ENCODE data around the gene ITPK1. TPM values are rescaled to one million over a fixed set of nuclear protein-coding genes. Genes with fewer than 3 reads are reported as not detected.

Gene ITPK1
- total and polyA plus RNA-seq, 7 experiments from 2014 or later: 10.2 to 71.8 (median 21.3) TPM

- Mint-ChIP-seq H3K9me3 (no peaks in the 10 kb centered on the region), H3K36me3 (peaks cover 0 to 8% (median 3%) of the 10 kb centered on the region in 5 donors), H3K4me1 (peaks cover 21 to 41% (median 35%) of the 10 kb centered on the region in 7 donors), H3K27me3 (no peaks in the 10 kb centered on the region), H3K4me3 (peak overlapping the region in 1 of 10 donors; percentile 12), H3K27ac (peak overlapping the region in 1 of 9 donors; percentile 36)
- POLR2A ChIA-PET: no interaction called here
- ATAC-seq: no peak
- CTCF ChIA-PET: no interaction called here
- no peak for DNase-seq
- Histone ChIP-seq H3K27me3 (ENCODE audit: control insufficient read depth in 2 of 2, insufficient read depth in 2 of 2, low read length in 2 of 2) (no peaks in the 10 kb centered on the region), H3K4me3 (ENCODE audit: low read length) (no peak overlapping the region), H3K27ac (ENCODE audit: low read depth, low read length) (no peak overlapping the region), H3K4me1 (ENCODE audit: control insufficient read depth in 2 of 2, insufficient read depth in 2 of 2, low read length in 2 of 2) (peaks cover 13 to 17% of the 10 kb centered on the region in 2 donors), H3K36me3 (ENCODE audit: control insufficient read depth in 2 of 3, insufficient read depth in 3 of 3, low read length in 3 of 3) (no peaks in the 10 kb centered on the region), H3K9me3 (ENCODE audit: control insufficient read depth in 2 of 3, low read length in 3 of 3) (no peaks in the 10 kb centered on the region)
- intact Hi-C loops (cut with micrococcal nuclease): no loop called here
Measured at GRCh38 chr14:93030761-93031160, 85.0 kb downstream of the ITPK1 start.

GRCh38 chr14:93029911-93030508 lies 85.7 kb downstream of the ITPK1 start:
- POLR2A ChIA-PET: no interaction called here
- peaks cover 19 to 46% (median 42%) of the 10 kb centered on the region in 7 donors for H3K4me1 Mint-ChIP-seq
- no peaks in the 10 kb centered on the region for H3K9me3 ChIP-seq (ENCODE audit: control insufficient read depth in 2 of 3, low read length in 3 of 3)

DNA sequence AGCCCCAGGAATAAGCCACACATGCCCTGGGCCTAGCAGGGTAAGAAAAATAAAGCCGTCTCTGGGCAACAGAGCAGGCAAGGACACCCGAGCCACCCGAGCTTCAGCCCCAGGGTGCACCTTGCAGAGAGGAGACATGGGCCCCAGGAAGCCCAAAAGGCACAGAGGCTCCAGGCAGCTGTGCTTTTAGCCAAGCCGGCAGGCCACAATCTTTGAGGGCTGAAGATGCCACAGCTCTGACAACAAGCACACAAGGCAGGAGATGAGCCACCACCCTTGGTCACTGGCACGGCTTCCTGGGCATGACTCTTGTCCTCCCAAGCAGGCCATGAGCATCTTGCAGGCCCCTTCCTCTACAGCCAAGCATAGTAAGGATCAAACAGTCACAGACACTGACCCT lies 86.3 kb downstream of the ITPK1 start:
- POLR2A ChIA-PET: no interaction called here
- no peaks in the 10 kb centered on the region for H3K27me3 ChIP-seq (ENCODE audit: control insufficient read depth in 2 of 2, insufficient read depth in 2 of 2, low read length in 2 of 2)
- no peak for ATAC-seq
- H3K36me3 ChIP-seq (ENCODE audit: control insufficient read depth in 2 of 3, insufficient read depth in 3 of 3, low read length in 3 of 3): no peaks in the 10 kb centered on the region
- peaks cover 0 to 8% (median 5%) of the 10 kb centered on the region in 5 donors for H3K36me3 Mint-ChIP-seq
- intact Hi-C loops (cut with micrococcal nuclease): no loop called here
- H3K27ac Mint-ChIP-seq: no peak overlapping the region
- H3K9me3 Mint-ChIP-seq: no peaks in the 10 kb centered on the region
- no peaks in the 10 kb centered on the region for H3K9me3 ChIP-seq (ENCODE audit: control insufficient read depth in 2 of 3, low read length in 3 of 3)
- CTCF ChIA-PET: no interaction called here
- no peak for DNase-seq
- peaks cover 15 to 47% (median 42%) of the 10 kb centered on the region in 7 donors for H3K4me1 Mint-ChIP-seq
- no peaks in the 10 kb centered on the region for H3K27me3 Mint-ChIP-seq
- H3K4me1 ChIP-seq (ENCODE audit: control insufficient read depth in 2 of 2, insufficient read depth in 2 of 2, low read length in 2 of 2): peaks cover 10 to 18% of the 10 kb centered on the region in 2 donors
- H3K4me3 Mint-ChIP-seq: no peak overlapping the region
- no peak overlapping the region for H3K27ac ChIP-seq (ENCODE audit: low read depth, low read length)
- H3K4me3 ChIP-seq (ENCODE audit: low read length): no peak overlapping the region

More at GRCh38 chr14:93029911-93030508, 85.7 kb downstream of the ITPK1 start:
- Mint-ChIP-seq H3K27me3 (no peaks in the 10 kb centered on the region), H3K27ac (peak overlapping the region in 1 of 9 donors; percentile 73), H3K9me3 (no peaks in the 10 kb centered on the region), H3K36me3 (peaks cover 0 to 8% (median 3%) of the 10 kb centered on the region in 5 donors), H3K4me3 (no peak overlapping the region)
- Histone ChIP-seq H3K36me3 (ENCODE audit: control insufficient read depth in 2 of 3, insufficient read depth in 3 of 3, low read length in 3 of 3) (no peaks in the 10 kb centered on the region), H3K27me3 (ENCODE audit: control insufficient read depth in 2 of 2, insufficient read depth in 2 of 2, low read length in 2 of 2) (no peaks in the 10 kb centered on the region), H3K4me3 (ENCODE audit: low read length) (no peak overlapping the region), H3K27ac (ENCODE audit: low read depth, low read length) (no peak overlapping the region), H3K4me1 (ENCODE audit: control insufficient read depth in 2 of 2, insufficient read depth in 2 of 2, low read length in 2 of 2) (peaks cover 13 to 22% of the 10 kb centered on the region in 2 donors)
- ATAC-seq: no peak
- CTCF ChIA-PET: no interaction called here
- intact Hi-C loops (cut with micrococcal nuclease): no loop called here
- no peak for DNase-seq

DNA sequence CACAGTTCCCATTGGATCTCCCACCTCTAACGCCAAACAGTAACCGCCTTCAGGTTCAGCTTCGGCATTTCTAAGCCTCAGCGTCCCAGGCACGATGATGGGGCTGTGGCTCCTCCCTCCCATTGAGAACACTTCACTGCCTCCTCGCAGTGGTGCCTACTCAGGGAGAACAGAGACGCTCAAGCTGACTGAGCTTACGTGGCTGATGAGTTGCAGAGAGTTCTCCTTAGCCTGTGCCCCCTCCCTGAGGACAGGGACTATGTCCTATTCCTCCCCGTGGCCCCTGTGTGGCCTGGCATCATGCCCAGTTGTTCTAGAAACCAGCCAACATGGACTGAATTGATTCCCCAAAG lies 87.0 kb downstream of the ITPK1 start:
- intact Hi-C loops (cut with micrococcal nuclease): no loop called here
- H3K9me3 Mint-ChIP-seq: no peaks in the 10 kb centered on the region
- no peaks in the 10 kb centered on the region for H3K27me3 Mint-ChIP-seq
- H3K36me3 Mint-ChIP-seq: peaks cover 0 to 8% (median 5%) of the 10 kb centered on the region in 5 donors
- no peak overlapping the region for H3K27ac ChIP-seq (ENCODE audit: low read depth, low read length)
- no peak overlapping the region for H3K4me3 ChIP-seq (ENCODE audit: low read length)
- H3K27ac Mint-ChIP-seq: no peak overlapping the region
- no peak for ATAC-seq
- ChIA-PET CTCF (no interaction called here), POLR2A (no interaction called here)
- H3K9me3 ChIP-seq (ENCODE audit: control insufficient read depth in 2 of 3, low read length in 3 of 3): no peaks in the 10 kb centered on the region
- no peaks in the 10 kb centered on the region for H3K27me3 ChIP-seq (ENCODE audit: control insufficient read depth in 2 of 2, insufficient read depth in 2 of 2, low read length in 2 of 2)
- DNase-seq: no peak
- H3K4me1 ChIP-seq (ENCODE audit: control insufficient read depth in 2 of 2, insufficient read depth in 2 of 2, low read length in 2 of 2): peaks cover 4 to 11% of the 10 kb centered on the region in 2 donors
- H3K4me3 Mint-ChIP-seq: no peak overlapping the region
- no peaks in the 10 kb centered on the region for H3K36me3 ChIP-seq (ENCODE audit: control insufficient read depth in 2 of 3, insufficient read depth in 3 of 3, low read length in 3 of 3)
- peaks cover 8 to 44% (median 37%) of the 10 kb centered on the region in 7 donors for H3K4me1 Mint-ChIP-seq

- H3K36me3 Mint-ChIP-seq: peaks cover 0 to 8% (median 5%) of the 10 kb centered on the region in 5 donors
- no peak overlapping the region for H3K27ac Mint-ChIP-seq
- Histone ChIP-seq H3K36me3 (ENCODE audit: control insufficient read depth in 2 of 3, insufficient read depth in 3 of 3, low read length in 3 of 3) (no peaks in the 10 kb centered on the region), H3K4me3 (ENCODE audit: low read length) (no peak overlapping the region), H3K9me3 (ENCODE audit: control insufficient read depth in 2 of 3, low read length in 3 of 3) (no peaks in the 10 kb centered on the region), H3K27ac (ENCODE audit: low read depth, low read length) (no peak overlapping the region), H3K27me3 (ENCODE audit: control insufficient read depth in 2 of 2, insufficient read depth in 2 of 2, low read length in 2 of 2) (no peaks in the 10 kb centered on the region), H3K4me1 (ENCODE audit: control insufficient read depth in 2 of 2, insufficient read depth in 2 of 2, low read length in 2 of 2) (peaks cover 0 to 7% of the 10 kb centered on the region in 2 donors)
- DNase-seq (no peak), ATAC-seq (no peak)
- POLR2A ChIA-PET: no interaction called here
- H3K4me3 Mint-ChIP-seq: no peak overlapping the region
- H3K4me1 Mint-ChIP-seq: peaks cover 2 to 39% (median 32%) of the 10 kb centered on the region in 7 donors
- intact Hi-C loops (cut with micrococcal nuclease): no loop called here
- no peaks in the 10 kb centered on the region for H3K9me3 Mint-ChIP-seq
- H3K27me3 Mint-ChIP-seq: no peaks in the 10 kb centered on the region
- CTCF ChIA-PET: no interaction called here
Measured at GRCh38 chr14:93027810-93028723, 87.7 kb downstream of the ITPK1 start.

DNA sequence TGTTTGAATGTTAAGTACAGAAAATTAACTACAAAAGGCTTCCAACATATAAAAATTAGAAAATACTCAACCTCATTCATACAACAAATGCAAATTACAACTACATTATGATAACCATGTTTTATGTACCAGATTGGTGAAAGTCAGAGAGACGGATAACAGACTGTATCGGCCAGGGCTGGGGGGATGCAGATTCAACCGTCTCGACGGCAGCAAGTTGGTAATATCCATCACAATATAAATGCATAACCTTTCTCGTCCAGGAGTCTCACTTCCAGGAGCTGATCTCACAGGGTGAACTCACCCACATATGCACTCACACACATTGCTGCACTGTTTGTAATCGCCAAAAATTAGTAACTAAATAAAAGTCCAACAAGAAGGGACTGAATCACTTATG lies 89.4 kb downstream of the ITPK1 start:
- POLR2A ChIA-PET: no interaction called here
- peak overlapping the region in 1 of 9 donors; percentile 57 for H3K27ac Mint-ChIP-seq
- Histone ChIP-seq H3K27ac (ENCODE audit: low read depth, low read length) (no peak overlapping the region), H3K9me3 (ENCODE audit: control insufficient read depth in 2 of 3, low read length in 3 of 3) (no peaks in the 10 kb centered on the region), H3K36me3 (ENCODE audit: control insufficient read depth in 2 of 3, insufficient read depth in 3 of 3, low read length in 3 of 3) (no peaks in the 10 kb centered on the region), H3K27me3 (ENCODE audit: control insufficient read depth in 2 of 2, insufficient read depth in 2 of 2, low read length in 2 of 2) (no peaks in the 10 kb centered on the region), H3K4me1 (ENCODE audit: control insufficient read depth in 2 of 2, insufficient read depth in 2 of 2, low read length in 2 of 2) (peaks cover 0 to 7% of the 10 kb centered on the region in 2 donors), H3K4me3 (ENCODE audit: low read length) (no peak overlapping the region)
- no peak overlapping the region for H3K4me3 Mint-ChIP-seq
- DNase-seq (no peak), ATAC-seq (no peak)
- no peaks in the 10 kb centered on the region for H3K27me3 Mint-ChIP-seq
- intact Hi-C loops (cut with micrococcal nuclease): no loop called here
- H3K9me3 Mint-ChIP-seq: no peaks in the 10 kb centered on the region
- peaks cover 3 to 11% (median 8%) of the 10 kb centered on the region in 5 donors for H3K36me3 Mint-ChIP-seq
- CTCF ChIA-PET: no interaction called here
- peaks cover 2 to 38% (median 29%) of the 10 kb centered on the region in 7 donors for H3K4me1 Mint-ChIP-seq
